Activated CD4-positive, CD25-positive, alpha-beta regulatory T cell treated with anti-CD3 and anti-CD28 coated beads, Interleukin-2, amount 50 U/mL, for 24 hours (primary cell): ENCODE results near the gene ARMH3.

Source experiments
- ATAC-seq, 2 donors: fragments of 150-1000 bp; cut with Tn5 transposase; one replicate each; pipeline ENCODE4 v1.10.0; 2021; ENCODE audit warnings: mild to moderate bottlenecking in 1 of 2, moderate library complexity in 1 of 2

The ARMH3 gene

GRCh38 chr10:101894266-101894665 lies 161.7 kb downstream of the ARMH3 start:
- no peak for ATAC-seq

GRCh38 chr10:101893510-101894120 lies 162.4 kb downstream of the ARMH3 start:
- no peak for ATAC-seq

GRCh38 chr10:101892782-101893391 lies 163.1 kb downstream of the ARMH3 start:
- ATAC-seq = no peak

- peak; percentile 43 to 60 for ATAC-seq
These were observed 166.4 kb downstream of the ARMH3 start for GRCh38 chr10:101889256-101890210.

DNA sequence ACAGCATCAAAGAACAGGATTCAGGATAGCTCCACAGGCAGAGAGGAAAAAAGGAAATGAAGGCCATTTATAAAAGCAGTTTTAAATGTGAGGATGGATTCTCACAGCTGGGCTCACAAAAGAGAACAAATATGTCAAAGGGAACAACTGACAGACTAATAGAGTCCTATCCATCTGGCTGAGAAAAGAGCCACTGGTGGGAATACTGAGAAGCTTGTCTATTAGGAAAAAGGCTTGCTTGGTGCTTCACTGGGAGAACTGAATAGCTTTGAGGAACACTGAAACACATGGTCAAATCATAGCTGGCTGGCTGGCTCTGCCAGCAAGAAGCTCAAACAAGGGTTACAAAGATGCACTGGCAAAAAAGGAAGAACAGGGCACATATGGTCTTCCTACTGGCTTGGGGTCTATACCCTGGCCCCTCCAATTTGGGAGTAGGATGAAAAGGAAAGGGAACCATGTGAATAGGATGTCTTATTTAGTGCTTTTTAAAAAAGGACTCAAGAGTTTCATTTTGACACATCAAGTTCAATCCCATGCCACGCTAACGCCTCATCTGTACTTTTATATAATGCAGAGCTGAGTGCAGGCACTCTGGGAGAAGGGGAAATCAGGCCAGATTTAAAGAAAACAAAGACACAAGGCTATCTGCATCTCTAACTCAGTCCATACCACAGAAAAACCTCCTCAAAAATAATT lies 167.6 kb downstream of the ARMH3 start:
- ATAC-seq = no peak

DNA sequence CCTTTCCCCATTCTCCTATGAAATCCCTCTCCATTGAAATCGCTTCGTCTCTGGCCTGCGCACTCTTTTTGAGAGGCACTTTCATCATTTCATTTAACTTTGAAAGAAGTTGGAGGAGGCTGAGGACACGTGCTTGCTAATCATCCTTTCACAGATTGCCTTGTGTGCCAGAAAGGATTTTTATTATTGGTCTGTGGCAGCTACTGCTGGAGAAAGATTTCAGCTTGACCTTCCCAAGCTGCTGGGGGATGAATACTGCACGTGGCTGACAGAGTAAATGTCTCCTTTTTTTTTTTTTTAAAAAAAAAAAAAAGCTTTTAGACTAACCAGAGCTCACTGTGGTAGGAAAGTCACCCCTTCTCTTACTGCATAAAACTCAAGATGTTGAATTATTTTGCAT lies 168.2 kb downstream of the ARMH3 start:
- no peak for ATAC-seq

- no peak for ATAC-seq
These were observed 169.3 kb downstream of the ARMH3 start for GRCh38 chr10:101886521-101887312.

DNA sequence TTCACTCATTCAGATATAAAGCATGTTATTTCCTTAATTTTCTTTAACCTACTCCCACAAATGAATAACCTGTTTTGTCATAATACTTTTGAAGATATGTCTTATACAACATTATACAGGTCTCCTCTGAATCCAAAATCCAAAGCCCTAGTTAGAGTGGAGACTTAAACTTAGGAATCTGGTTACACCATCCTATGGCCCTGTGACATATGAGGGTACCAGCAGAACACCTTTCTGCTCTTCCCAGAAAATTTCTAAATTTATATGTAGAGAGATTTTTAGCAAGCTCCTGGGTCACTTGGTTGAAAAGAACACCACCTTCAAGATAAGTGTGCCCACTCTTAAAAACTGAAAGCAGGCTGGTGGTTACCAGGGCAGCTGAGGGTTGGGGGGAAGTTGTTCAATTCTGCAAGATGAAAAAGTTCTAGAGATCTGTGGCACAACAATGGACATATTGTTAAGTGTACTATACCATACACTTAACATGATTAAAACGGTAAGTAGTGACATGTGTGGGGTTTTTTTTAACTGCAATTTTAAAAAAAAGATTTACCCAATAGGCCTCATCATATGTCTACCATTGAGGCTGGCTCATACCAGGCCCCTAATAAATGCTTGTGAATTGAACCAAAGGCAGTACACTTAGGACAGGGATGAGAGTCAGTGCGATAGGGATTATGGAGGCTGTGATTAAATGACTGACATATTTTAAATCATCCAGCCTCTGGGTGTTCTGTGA lies 174.8 kb downstream of the ARMH3 start:
- no peak for ATAC-seq

- ATAC-seq = no peak
These were observed 175.8 kb downstream of the ARMH3 start for GRCh38 chr10:101880232-101880573.

- ATAC-seq = no peak
These were observed 176.3 kb downstream of the ARMH3 start for GRCh38 chr10:101879456-101880231.

DNA sequence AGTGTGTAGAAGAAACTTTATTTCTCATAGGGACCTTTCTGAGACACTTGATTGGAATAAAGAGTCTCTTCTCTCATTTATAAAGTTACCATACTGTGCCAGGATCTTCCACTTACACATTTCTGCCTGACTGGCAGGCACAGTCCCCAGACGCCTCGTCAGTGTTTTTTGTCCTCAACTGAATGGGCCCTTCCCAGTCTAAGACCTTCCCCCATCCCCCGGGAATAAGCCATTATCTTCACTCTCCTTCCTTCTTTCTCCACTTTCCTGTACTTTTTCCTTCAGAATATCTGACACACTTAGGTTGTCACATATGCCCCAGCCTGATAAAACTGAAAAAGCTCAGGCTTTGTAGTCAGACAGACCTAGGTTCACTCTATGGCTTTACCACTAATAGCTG lies 177.1 kb downstream of the ARMH3 start:
- ATAC-seq = no peak

GRCh38 chr10:101875068-101875688 lies 180.8 kb downstream of the ARMH3 start:
- ATAC-seq = no peak

DNA sequence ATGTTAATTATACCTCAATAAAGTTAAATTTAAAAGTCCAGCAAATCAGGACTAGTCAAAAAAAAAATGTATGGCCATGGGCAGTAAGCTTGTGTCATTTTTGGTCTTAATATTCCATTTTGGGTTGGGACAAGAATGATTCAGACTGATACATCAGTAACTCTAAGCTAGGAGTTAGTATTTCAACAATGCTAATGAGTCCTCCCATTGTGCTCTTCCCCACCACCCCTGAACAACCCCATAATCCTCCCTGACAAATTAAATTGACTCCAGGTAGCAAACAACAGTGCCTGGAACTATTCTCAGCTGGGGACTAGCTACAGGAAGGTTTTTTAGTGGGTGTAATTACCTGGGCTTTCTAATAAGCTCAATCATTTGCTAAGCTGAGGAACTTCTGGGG lies 181.7 kb downstream of the ARMH3 start:
- ATAC-seq = no peak

GRCh38 chr10:101867931-101868330 lies 188.0 kb downstream of the ARMH3 start:
- ATAC-seq = no peak

- ATAC-seq = no peak
These were observed 196.4 kb downstream of the ARMH3 start for GRCh38 chr10:101859530-101859929.

DNA sequence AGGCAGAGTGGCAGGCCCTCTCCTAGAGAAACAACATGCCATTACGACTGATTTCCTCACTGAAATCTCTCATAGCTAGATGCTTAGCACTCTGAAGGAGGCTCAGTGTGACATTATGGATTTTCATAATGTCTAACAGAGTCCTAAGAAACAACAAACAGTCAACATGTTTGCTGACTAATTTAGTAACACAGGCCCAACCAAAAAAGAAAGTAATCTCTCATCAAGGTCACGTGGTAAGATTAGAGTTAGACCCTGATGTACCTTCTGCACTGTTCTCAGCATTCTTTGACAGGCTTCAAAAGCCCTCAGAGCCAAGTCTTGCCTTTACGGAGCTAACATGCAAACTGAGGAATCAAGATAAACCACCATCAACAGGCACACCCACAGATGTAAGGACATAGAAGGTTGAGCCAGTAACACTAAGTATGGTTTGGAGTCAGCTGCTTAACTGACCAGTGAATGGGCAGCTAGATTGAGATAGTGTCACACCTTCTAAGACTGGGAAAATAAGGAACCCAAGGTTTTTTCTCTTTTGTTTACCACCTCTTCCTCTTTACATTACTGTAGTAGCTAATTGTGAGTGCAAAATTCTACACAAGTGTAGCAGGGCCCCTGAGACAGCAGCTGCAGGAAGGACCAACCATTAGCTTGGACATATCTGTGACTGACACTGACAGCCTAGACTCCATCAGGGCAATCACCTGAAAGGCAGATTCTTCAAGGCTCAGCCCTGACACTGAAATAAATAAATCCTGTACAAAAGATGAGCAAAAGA lies 197.1 kb downstream of the ARMH3 start:
- ATAC-seq = peak; percentile 78 to 93

- ATAC-seq = no peak
These were observed 198.0 kb downstream of the ARMH3 start for GRCh38 chr10:101857802-101858476.

DNA sequence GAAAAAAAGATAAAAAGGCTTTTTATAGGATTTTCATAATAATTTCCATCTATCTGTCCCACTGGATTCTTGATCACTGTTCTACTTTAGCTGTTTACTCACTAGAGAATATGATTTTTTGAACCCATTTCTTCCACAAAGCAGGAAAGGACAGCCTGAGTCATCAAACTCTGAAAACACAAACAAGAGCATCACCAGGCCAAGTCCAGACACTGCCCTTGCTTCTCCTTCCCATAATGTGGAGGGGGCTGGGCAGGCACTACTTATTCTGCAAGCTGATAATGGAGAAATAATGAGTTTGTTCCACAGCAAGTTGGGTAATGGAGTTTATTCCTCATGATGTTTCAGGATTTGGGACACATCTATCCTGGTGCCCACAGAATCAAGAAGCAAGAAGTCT lies 199.3 kb downstream of the ARMH3 start:
- ATAC-seq = no peak
